ENCODE measurements around the gene ZFAND4. TPM values are rescaled to one million over a fixed set of nuclear protein-coding genes. Genes with fewer than 3 reads are reported as not detected.
A peak's percentile ranks its signal among the peaks of the same experiment; 100 is the strongest.
"Not testable (repeated sequence)": the region's sequence is repeated elsewhere in the genome, so short reads cannot be mapped to it uniquely, and the experiment has no call there.

The ZFAND4 gene
- polyA plus RNA-seq, 3 donors: 4.4 to 5.9 (median 5.1) TPM

GRCh38 chr10:45669897-45670296 is 2.7 kb downstream of the ZFAND4 start:
- H3K27ac Mint-ChIP-seq: not testable (repeated sequence)

GRCh38 chr10:45660876-45661411 is 11.6 kb downstream of the ZFAND4 start:
- no peak overlapping the region for H3K4me3 Mint-ChIP-seq
- H2AFZ ChIP-seq (ENCODE audit: insufficient read depth, low read depth, low read length, poor library complexity, severe bottlenecking): no peak overlapping the region
- intact Hi-C loops (cut with micrococcal nuclease): no loop called here

More at GRCh38 chr10:45669897-45670296, 2.7 kb downstream of the ZFAND4 start:
- intact Hi-C loops (cut with micrococcal nuclease): loop anchor here (5.0 to 10.0 kb wide), 3 partner anchors 205 to 418 kb away; no protein-coding TSS in a partner anchor
- WGBS (ENCODE audit: insufficient coverage): 80% methylated on average over 1 of the region's 3 CpGs
- H3K36me3 ChIP-seq (replicated peaks in 1 of 2; ENCODE audit: control insufficient read depth in 1 of 2, insufficient read depth in 2 of 2, low read length in 2 of 2); H3K4me2 ChIP-seq (replicated peaks; ENCODE audit: extremely low read depth, low read length, poor library complexity, severe bottlenecking); H3K27me3 ChIP-seq (ENCODE audit: control insufficient read depth in 2 of 2, insufficient read depth in 2 of 2, low read length in 2 of 2); H3K4me3 Mint-ChIP-seq; H3K4me3 ChIP-seq (replicated peaks in 1 of 3; ENCODE audit: low read depth in 2 of 3, low read length in 3 of 3); H2AFZ ChIP-seq (ENCODE audit: insufficient read depth, low read depth, low read length, poor library complexity, severe bottlenecking); H3K27ac ChIP-seq (ENCODE audit: low read depth in 1 of 2, low read length in 2 of 2); H4K20me1 ChIP-seq (ENCODE audit: insufficient read depth, low read length); H3K79me2 ChIP-seq (ENCODE audit: insufficient read depth, low read length); H3K36me3 Mint-ChIP-seq; H3K27me3 Mint-ChIP-seq (ENCODE audit: low read depth in 3 of 3); H3K9me3 ChIP-seq (replicated peaks in 1 of 2; ENCODE audit: control insufficient read depth in 1 of 2, insufficient read depth in 1 of 2, low read length in 2 of 2); DNase-seq; H3K9me3 Mint-ChIP-seq; H3K9ac ChIP-seq (ENCODE audit: insufficient read depth, low read length, poor library complexity, severe bottlenecking): not testable (repeated sequence)
- H3K4me1 ChIP-seq (ENCODE audit: control insufficient read depth in 1 of 2, insufficient read depth in 2 of 2, low read length in 2 of 2): peaks cover 16 to 19% of the 10 kb centered on the region in 2 donors
- peaks cover 20% of the 10 kb centered on the region for H3K4me1 Mint-ChIP-seq

More at GRCh38 chr10:45660876-45661411, 11.6 kb downstream of the ZFAND4 start:
- Histone ChIP-seq H3K27ac (ENCODE audit: low read depth in 1 of 2, low read length in 2 of 2) (no peak overlapping the region), H3K36me3 (replicated peaks in 1 of 2; ENCODE audit: control insufficient read depth in 1 of 2, insufficient read depth in 2 of 2, low read length in 2 of 2) (peaks cover 3 to 19% of the 10 kb centered on the region in 2 donors), H3K4me3 (replicated peaks in 1 of 3; ENCODE audit: low read depth in 2 of 3, low read length in 3 of 3) (no peak overlapping the region), H3K9ac (ENCODE audit: insufficient read depth, low read length, poor library complexity, severe bottlenecking) (no peak overlapping the region), H3K4me1 (ENCODE audit: control insufficient read depth in 1 of 2, insufficient read depth in 2 of 2, low read length in 2 of 2) (no peaks in the 10 kb centered on the region), H3K4me2 (replicated peaks; ENCODE audit: extremely low read depth, low read length, poor library complexity, severe bottlenecking) (no peak overlapping the region), H4K20me1 (ENCODE audit: insufficient read depth, low read length) (no peaks in the 10 kb centered on the region), H3K79me2 (ENCODE audit: insufficient read depth, low read length) (peaks cover 2% of the 10 kb centered on the region), H3K27me3 (ENCODE audit: control insufficient read depth in 2 of 2, insufficient read depth in 2 of 2, low read length in 2 of 2) (no peaks in the 10 kb centered on the region), H3K9me3 (replicated peaks in 1 of 2; ENCODE audit: control insufficient read depth in 1 of 2, insufficient read depth in 1 of 2, low read length in 2 of 2) (peaks cover 6 to 11% of the 10 kb centered on the region in 2 donors)
- DNase-seq: no peak
- Mint-ChIP-seq H3K9me3 (peaks cover 12 to 29% (median 20%) of the 10 kb centered on the region in 7 donors), H3K36me3 (peaks cover 24 to 34% of the 10 kb centered on the region in 2 donors), H3K27ac (peak overlapping the region in 2 of 7 donors; percentile 8 to 49), H3K4me1 (no peaks in the 10 kb centered on the region), H3K27me3 (ENCODE audit: low read depth in 3 of 3) (no peaks in the 10 kb centered on the region)
- TF ChIP-seq CTCF (IDR thresholded peaks at IDR 0.05): no peak
- 100% methylated on average over 1 of the region's 2 CpGs for WGBS (ENCODE audit: insufficient coverage)
